H1 (cell line): Measurements from ENCODE around the gene PTPN5. TPM values are rescaled to one million over a fixed set of nuclear protein-coding genes. Genes with fewer than 3 reads are reported as not detected.

Experiments used
- polyA plus RNA-seq, 7 experiments: library from polyadenylated mRNA; depleted of rRNA in 3 of 7; stranded (reverse) in 5 of 7; unstranded in 2 of 7; fragments of >200 nt in 5 of 7; fragments of 200-250 nt in 2 of 7; gene quantifications; 1 replicate in 5 of 7; 2 replicates in 1 of 7; 4 replicates in 1 of 7; pipeline versions ENCODE4 v1.2.1 to v1.2.3, GENCODE V29; 2011 to 2013; ENCODE audit warnings: missing spikeins in 2 of 7, mixed read lengths in 2 of 7
- total RNA-seq: library from RNA; stranded (reverse); fragmentation: NEBNext Ultra II Directional; extraction: Animal tissue kit (Norgen Biotek cat#: 25700); gene quantifications from 2 replicates; pipeline ENCODE4 v1.2.1, GENCODE V29; 2021
- TF ChIP-seq, protein P1 (sequence below): IDR thresholded peaks from 2 replicates; pipeline ENCODE4 v1.6.1; 2012; ENCODE audit warnings: inconsistent platforms

PTPN5 gene
- total and polyA plus RNA-seq, 2 of the 8 experiments (the other 6 are each of a cell fraction or from before 2014, with no cell fraction given) = 8.4 to 12.9 TPM

DNA sequence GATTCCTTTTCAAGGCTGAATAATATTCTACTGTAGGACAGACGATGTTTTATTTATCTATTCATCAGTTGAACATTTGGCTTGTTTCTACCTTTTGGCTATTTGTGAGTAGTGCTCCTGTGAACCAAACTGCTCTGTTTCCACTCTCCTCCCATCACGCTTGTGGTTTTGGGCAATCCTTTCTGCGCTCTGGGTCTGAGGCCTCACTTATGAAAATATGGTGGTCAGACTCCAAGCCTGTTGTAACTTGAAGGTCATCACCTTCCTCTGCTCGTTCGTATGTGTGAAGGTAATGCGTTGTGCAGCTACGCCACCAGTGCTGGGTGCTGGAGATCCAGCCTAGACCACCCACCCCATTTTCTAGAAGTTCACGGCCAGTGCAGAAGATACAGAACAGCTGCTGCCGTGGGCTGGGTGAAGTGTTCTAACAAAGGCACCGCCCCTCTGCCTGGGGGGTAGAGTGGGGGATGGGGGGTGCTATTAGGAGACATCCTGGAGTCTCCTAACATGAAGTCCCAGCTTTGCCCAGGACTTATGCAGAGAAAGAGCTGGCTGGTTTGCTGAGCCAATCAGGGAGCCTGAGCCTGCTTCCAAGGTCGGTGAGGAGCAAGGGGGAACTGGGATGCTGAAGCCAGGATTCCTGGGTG lies 21.0 kb downstream of the PTPN5 start (continued):
- TF ChIP-seq, protein P1, sequence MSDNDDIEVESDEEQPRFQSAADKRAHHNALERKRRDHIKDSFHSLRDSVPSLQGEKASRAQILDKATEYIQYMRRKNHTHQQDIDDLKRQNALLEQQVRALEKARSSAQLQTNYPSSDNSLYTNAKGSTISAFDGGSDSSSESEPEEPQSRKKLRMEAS = no peak
